Left hindlimb (tissue), 1 donor: ENCODE data around the gene WDR83.
A peak's percentile ranks its signal among the peaks of the same experiment; 100 is the strongest.

Experiments used
- DNase-seq: peaks from one replicate; pipeline ENCODE4 v3.0.0-alpha.2; 2018

Gene WDR83

DNA sequence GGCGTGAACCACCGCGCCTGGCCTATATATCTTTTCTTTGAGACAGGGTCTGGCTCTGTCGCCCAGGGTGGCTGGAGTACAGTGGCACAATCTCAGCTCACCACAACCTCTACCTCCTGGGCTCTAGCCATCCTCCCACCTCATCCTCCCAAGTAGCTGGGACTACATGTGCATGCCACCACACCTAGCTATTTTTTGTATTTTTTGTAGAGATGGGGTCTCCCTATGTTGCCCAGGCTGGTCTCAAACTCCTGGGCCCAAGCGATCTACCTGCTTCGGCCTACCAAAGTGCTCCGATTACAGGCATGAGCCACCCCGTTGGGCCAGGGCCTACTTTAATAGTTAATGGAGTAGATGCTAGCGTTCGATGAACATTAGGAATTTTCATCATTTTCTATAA is 53.7 kb downstream of the WDR83 start:
- DNase-seq: no peak

DNA sequence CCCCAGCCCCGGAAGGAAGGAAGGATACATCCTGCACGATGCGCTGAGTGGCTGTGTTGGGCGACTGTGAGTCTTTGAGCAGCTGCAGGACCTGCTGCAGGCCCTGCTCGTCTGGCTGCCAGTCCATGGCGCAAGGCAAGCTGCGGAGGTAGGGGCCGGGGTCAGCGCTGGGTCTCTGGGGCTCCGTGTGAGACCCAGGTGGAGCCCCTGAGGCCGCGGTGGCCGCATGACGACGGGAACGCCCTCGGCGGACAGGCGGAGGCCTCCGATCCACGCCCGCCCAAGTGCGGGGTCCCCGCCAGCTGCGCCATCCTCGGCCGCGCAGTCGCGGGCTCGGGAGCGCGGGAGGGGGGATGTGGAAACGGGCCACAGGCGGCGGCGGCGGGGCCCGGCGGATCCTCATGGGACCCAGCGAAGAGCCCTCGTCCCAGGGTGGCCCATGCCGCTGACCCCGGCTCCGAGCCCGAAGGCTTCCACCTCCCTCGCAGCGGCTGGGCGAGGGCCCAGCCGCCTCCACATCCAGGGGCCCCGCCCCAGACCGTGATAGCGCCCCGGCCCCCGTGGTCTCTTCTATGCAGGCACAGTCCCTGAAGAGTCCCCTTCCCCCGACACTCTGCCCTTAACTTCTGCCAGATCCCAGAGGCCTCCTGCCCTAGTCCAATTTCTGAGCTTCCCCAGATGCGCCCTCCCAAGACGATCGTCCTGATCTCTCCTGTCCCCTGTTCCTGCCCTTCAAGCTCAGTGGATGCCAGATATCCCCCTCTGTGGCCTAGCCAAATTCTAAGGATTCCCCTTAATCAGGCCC is 54.4 kb downstream of the WDR83 start:
- peak; percentile 46 for DNase-seq

DNA sequence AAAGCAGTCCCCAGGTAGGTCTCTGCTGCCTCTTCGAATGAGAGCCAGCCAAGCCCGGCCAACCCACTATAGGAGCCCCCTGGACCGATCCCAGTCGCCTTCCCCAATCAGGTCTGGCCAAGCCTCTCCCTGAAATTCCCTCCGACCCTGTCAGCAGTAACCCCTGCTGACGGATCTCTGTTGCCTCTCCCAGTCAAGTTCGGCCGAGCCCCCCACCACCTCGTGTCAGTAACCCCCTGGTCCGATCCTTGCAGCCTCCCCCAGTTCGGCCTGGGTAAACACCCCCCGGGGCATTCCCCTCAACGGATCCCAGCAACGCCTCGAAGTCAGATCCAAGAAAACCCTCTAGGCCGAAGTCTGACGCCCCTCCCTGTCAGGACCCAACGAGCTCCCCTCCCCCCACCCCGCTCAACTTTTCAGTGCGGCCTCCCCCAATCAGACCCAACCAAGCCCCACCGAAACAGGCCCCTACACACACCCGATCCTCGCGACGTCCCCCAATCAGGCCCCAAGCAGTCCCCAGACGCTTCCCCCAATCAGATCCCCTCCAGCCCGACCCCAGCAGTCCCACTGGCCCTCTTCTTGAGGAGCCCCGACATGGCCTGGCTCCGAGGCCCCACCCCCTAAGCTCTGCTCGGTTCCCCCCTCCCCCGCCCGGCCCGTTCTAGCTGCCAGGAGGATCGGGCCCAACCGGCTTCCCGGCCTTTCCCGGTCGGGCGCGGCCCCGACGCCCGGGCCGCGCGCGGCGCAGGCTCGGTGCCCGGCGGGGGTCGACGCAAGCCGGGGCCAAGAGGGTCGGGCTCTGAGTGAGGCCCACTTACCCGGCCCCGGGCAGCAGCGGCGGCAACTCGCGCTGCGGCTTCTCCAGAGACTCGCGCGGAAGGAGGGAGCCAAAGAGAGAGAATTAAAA is 55.3 kb downstream of the WDR83 start:
- peak; percentile 87 for DNase-seq

DNA sequence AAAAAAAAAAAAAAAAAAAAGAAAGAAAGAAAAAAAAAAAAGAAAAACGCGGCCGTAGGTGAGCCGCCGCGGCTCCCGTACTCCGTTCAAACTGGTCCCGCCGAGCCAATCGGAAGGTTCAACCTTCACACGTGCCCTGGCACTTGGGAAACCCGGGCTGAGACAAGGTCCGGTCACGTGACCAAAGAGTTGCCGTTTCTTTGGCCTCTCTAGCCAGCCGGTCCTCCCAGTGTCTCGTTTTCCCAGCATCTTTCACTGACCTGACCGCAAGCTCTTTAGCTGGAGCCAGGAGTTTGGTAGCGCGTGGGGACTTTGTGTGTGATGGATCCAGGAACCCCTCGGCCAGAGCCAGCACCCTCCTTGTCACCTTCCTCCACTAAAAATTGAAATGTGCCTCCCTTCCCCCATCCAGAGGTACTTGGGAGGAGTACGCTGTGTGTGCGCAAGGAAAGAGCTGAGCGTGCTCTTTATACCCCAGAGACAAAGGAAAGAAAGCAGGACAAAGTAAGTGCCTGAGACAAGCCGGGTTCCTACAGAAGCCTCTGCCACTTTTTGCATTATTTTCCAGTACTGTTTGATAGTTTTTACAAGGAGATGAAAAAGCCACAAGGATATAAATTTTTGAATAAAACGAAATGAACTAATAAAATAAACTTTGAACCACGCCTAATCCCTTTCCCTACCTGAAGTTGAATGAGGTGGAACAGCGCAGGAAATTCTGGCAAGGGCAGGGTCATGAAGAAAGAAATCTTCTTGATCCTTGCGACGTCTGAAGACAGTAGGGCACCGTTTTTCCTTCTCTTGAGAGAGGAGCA is 56.2 kb downstream of the WDR83 start:
- peak; percentile 97 for DNase-seq

DNA sequence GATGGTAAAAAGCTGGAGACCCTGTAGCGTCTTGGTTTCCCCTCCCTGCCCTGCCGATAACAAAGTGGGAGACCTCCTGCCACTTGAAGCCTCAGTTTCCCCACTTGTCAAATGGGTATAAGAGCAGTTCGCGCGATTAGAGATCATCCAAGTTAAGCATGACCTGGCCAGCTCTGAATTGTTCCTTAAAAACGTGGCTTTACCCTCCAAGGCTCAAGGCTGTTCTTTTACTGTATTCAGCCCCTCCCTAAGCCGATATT is 56.7 kb downstream of the WDR83 start:
- no peak for DNase-seq

DNA sequence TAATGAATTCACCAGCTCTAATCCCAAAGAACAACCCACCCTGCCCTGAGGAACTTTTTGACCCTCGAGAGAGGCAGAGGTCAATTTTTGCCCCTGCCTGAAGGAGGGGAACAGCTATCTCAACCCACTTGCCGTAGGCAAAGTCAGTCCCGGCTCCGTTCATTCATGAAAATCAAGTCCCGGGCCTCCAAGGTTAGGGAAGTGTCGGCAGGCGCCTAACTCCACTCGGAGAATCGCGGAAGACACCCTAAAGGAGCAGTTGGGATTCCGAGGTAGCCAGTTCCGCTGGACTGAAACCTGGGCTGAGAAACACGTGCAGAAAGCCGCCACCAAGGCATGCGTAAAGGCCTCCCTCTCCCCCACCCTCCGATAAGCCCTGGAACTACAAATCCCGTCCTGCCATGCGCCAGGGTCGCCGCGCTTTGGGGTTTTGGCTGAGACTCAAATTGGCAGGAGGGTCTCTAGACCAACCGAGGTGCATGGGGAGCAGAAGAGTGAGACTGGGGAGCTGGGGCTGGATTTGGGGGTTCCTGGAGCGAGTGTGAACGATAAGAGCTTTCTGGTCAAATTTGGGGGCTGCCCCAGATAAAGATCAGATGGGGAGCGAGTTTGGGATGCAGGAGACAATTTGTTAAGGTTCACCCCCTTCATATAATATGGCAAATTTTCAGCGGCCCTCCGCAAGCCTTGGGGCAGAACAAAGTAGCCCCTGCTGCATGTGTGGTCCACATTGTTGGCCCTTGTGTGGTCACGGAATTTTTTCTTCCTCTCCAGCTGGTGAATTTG is 57.2 kb downstream of the WDR83 start, which contains the start of gene TNPO2:
TSS of gene TNPO2 (minus strand) at position 292 of the 786 bp plus-strand sequence. CDS start 2,955 bp downstream, outside the sequence.
- DNase-seq: peak; percentile 74
